ENCODE data around the gene ANO4. TPM values are rescaled to one million over a fixed set of nuclear protein-coding genes. Genes with fewer than 3 reads are reported as not detected.
A peak's percentile ranks its signal among the peaks of the same experiment; 100 is the strongest.

Gene ANO4
- total and polyA plus RNA-seq, 8 donors, result 0.37 TPM; not detected in 7

- Histone ChIP-seq H3K9me3 (no peaks in the 10 kb centered on the region), H3K4me3 (no peak overlapping the region), H3K36me3 (no peaks in the 10 kb centered on the region), H3K4me1 (peaks cover 0 to 4% (median 0%) of the 10 kb centered on the region in 4 donors), H3K27me3 (no peaks in the 10 kb centered on the region), H3K27ac (no peak overlapping the region)
- WGBS, 5 donors, result 76 to 85% (median 79%) methylated on average over 1 of the region's 1 CpG
- intact Hi-C loops (cut with DNase I; ENCODE audit: low total_unique reads), result no loop called here
- TF ChIP-seq CTCF (IDR thresholded peaks at IDR 0.05), result no peak
- TF ChIP-seq EP300 (IDR thresholded peaks at IDR 0.05), result no peak
- no peak for TF ChIP-seq POLR2AphosphoS5 (IDR thresholded peaks at IDR 0.05)
- TF ChIP-seq POLR2A (IDR thresholded peaks at IDR 0.05), result no peak
- DNase-seq, result peak in 1 of 2 donors; percentile 6
Measured at GRCh38 chr12:100967189-100967588, 172.6 kb downstream of the ANO4 start.

- DNase-seq, result no peak
- no peaks in the 10 kb centered on the region for H3K36me3 ChIP-seq
- intact Hi-C loops (cut with DNase I; ENCODE audit: low total_unique reads), result no loop called here
- H3K4me1 ChIP-seq, result no peaks in the 10 kb centered on the region
- no peak overlapping the region for H3K4me3 ChIP-seq
- WGBS, 5 donors, result 65 to 79% (median 68%) methylated on average over 4 of the region's 4 CpGs
- no peaks in the 10 kb centered on the region for H3K9me3 ChIP-seq
- no peak for TF ChIP-seq POLR2AphosphoS5 (IDR thresholded peaks at IDR 0.05)
- TF ChIP-seq POLR2A (IDR thresholded peaks at IDR 0.05), result no peak
- no peak for TF ChIP-seq EP300 (IDR thresholded peaks at IDR 0.05)
- no peak for TF ChIP-seq CTCF (IDR thresholded peaks at IDR 0.05)
- H3K27ac ChIP-seq, result no peak overlapping the region
- H3K27me3 ChIP-seq, result no peaks in the 10 kb centered on the region
Measured at GRCh38 chr12:100970894-100971293, 176.3 kb downstream of the ANO4 start.

- WGBS, 5 donors, result 75 to 90% (median 87%) methylated on average over 2 of the region's 2 CpGs
- Histone ChIP-seq H3K9me3 (no peaks in the 10 kb centered on the region), H3K27me3 (no peaks in the 10 kb centered on the region), H3K36me3 (no peaks in the 10 kb centered on the region), H3K4me1 (no peaks in the 10 kb centered on the region), H3K4me3 (no peak overlapping the region), H3K27ac (no peak overlapping the region)
- TF ChIP-seq EP300 (IDR thresholded peaks at IDR 0.05), result no peak
- no peak for TF ChIP-seq POLR2A (IDR thresholded peaks at IDR 0.05)
- TF ChIP-seq POLR2AphosphoS5 (IDR thresholded peaks at IDR 0.05), result no peak
- no peak for TF ChIP-seq CTCF (IDR thresholded peaks at IDR 0.05)
- DNase-seq, result no peak
- intact Hi-C loops (cut with DNase I; ENCODE audit: low total_unique reads), result no loop called here
Measured at GRCh38 chr12:100972121-100972520, 177.5 kb downstream of the ANO4 start.

- Histone ChIP-seq H3K4me1 (no peaks in the 10 kb centered on the region), H3K27me3 (no peaks in the 10 kb centered on the region), H3K27ac (no peak overlapping the region), H3K4me3 (no peak overlapping the region), H3K9me3 (no peaks in the 10 kb centered on the region), H3K36me3 (no peaks in the 10 kb centered on the region)
- whole genome bisulfite sequencing, 5 donors, result 56 to 67% (median 63%) methylated on average over 3 of the region's 3 CpGs
- intact Hi-C loops (cut with DNase I; ENCODE audit: low total_unique reads), result no loop called here
- no peak for DNase-seq
- no peak for TF ChIP-seq CTCF (IDR thresholded peaks at IDR 0.05)
Measured at GRCh38 chr12:100974341-100974740, 179.8 kb downstream of the ANO4 start.

Measured in stomach (tissue), 9 donors.